Measurements from ENCODE around the gene HS3ST3B1.

DNA sequence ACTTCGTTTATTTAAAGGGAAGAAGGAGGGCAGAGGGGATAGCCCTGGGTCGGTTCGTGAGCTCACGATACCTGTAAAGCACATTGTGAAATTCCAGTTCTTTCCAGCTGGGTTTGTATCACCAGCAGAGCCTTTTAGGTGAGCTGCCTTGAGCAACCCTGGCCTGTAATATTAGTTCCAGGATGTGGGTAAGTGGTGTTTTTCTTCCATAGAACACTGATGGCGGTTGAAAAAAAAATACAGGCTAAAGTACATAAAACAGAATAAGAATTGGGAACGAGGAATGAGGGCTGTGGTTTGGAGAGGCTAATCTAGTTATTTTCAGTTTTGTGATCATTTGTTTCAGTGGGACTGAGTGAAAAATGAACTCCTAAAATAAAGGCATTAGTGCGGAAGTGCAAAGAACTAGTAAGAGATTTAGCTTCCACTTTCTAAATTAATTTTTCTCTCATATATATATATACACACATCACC lies 20.6 kb downstream of the HS3ST3B1 start:
- TF ChIP-seq, protein P1, sequence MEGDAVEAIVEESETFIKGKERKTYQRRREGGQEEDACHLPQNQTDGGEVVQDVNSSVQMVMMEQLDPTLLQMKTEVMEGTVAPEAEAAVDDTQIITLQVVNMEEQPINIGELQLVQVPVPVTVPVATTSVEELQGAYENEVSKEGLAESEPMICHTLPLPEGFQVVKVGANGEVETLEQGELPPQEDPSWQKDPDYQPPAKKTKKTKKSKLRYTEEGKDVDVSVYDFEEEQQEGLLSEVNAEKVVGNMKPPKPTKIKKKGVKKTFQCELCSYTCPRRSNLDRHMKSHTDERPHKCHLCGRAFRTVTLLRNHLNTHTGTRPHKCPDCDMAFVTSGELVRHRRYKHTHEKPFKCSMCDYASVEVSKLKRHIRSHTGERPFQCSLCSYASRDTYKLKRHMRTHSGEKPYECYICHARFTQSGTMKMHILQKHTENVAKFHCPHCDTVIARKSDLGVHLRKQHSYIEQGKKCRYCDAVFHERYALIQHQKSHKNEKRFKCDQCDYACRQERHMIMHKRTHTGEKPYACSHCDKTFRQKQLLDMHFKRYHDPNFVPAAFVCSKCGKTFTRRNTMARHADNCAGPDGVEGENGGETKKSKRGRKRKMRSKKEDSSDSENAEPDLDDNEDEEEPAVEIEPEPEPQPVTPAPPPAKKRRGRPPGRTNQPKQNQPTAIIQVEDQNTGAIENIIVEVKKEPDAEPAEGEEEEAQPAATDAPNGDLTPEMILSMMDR (IDR thresholded peaks at IDR 0.05), result no peak
- TF ChIP-seq POLR2A (IDR thresholded peaks at IDR 0.05; ENCODE audit: low read depth) (no peak), POLR2AphosphoS5 (IDR thresholded peaks at IDR 0.05) (no peak)

Measured in esophagus muscularis mucosa (tissue), 3 donors.